H9 (cell line): ENCODE results near the gene ANP32A. TPM values are rescaled to one million over a fixed set of nuclear protein-coding genes. Genes with fewer than 3 reads are reported as not detected.
A peak's percentile ranks its signal among the peaks of the same experiment; 100 is the strongest.

Experiments used
- DNase-seq: peaks from one replicate; pipeline ENCODE4 v3.0.0-alpha.2; 2017
- H2AFZ ChIP-seq: one replicate; pipeline ENCODE4 v1.6.1; 2013; ENCODE audit warnings: mild to moderate bottlenecking, low read length, control low read depth, moderate library complexity
- H2AK5ac ChIP-seq: 2 replicates; pipeline ENCODE4 v1.6.1; 2013; ENCODE audit warnings: low read length, control low read depth, mixed read lengths; ENCODE audit not compliant: insufficient read length
- H2BK120ac ChIP-seq: one replicate; pipeline ENCODE4 v1.6.1; 2013; ENCODE audit warnings: low read depth, mild to moderate bottlenecking, low read length, control low read depth, inconsistent platforms; ENCODE audit not compliant: poor library complexity, severe bottlenecking
- H2BK12ac ChIP-seq: 2 replicates; pipeline ENCODE4 v1.6.1; 2013; ENCODE audit warnings: low read length, control low read depth, mixed read lengths, low read depth; ENCODE audit not compliant: insufficient read length
- H2BK15ac ChIP-seq: 2 replicates; pipeline ENCODE4 v1.6.1; 2013; ENCODE audit warnings: low read depth, low read length, control low read depth
- H2BK20ac ChIP-seq: one replicate; pipeline ENCODE4 v1.6.1; 2013; ENCODE audit warnings: low read depth, mild to moderate bottlenecking, low read length, control low read depth, inconsistent platforms; ENCODE audit not compliant: poor library complexity, severe bottlenecking
- H2BK5ac ChIP-seq: 2 replicates; pipeline ENCODE4 v1.6.1; 2013; ENCODE audit warnings: low read length, control low read depth, mixed read lengths; ENCODE audit not compliant: insufficient read length
- H3K14ac ChIP-seq: 2 replicates; pipeline ENCODE4 v1.6.1; 2013; ENCODE audit warnings: low read length, control low read depth; ENCODE audit not compliant: insufficient read depth
- H3K18ac ChIP-seq: 2 replicates; pipeline ENCODE4 v1.6.1; 2013; ENCODE audit warnings: low read depth, mild to moderate bottlenecking, mixed read lengths, low read length, control low read depth; ENCODE audit not compliant: insufficient read length
- H3K23ac ChIP-seq: 2 replicates; pipeline ENCODE4 v1.6.1; 2013; ENCODE audit warnings: low read length, control low read depth, mixed read lengths, low read depth; ENCODE audit not compliant: insufficient read length
- H3K23me2 ChIP-seq: 2 replicates; pipeline ENCODE4 v1.6.1; 2013; ENCODE audit warnings: low read depth, mild to moderate bottlenecking, mixed read lengths, low read length, control low read depth; ENCODE audit not compliant: insufficient read length, poor library complexity, severe bottlenecking
- H3K27ac ChIP-seq: 2 replicates; pipeline ENCODE4 v1.5.1; 2013; ENCODE audit warnings: low read length, control low read depth, mixed read lengths, low read depth; ENCODE audit not compliant: insufficient read length
- H3K27me3 ChIP-seq: 2 replicates; pipeline ENCODE4 v1.6.1; 2013; ENCODE audit warnings: low read length, control low read depth, inconsistent platforms; ENCODE audit not compliant: insufficient read depth
- H3K4ac ChIP-seq: 2 replicates; pipeline ENCODE4 v1.6.1; 2013; ENCODE audit warnings: low read depth, mild to moderate bottlenecking, control low read depth, inconsistent platforms, low read length, moderate library complexity
- H3K4me1 ChIP-seq: 2 replicates; pipeline ENCODE4 v1.6.1; 2013; ENCODE audit warnings: low read length, control low read depth, inconsistent platforms; ENCODE audit not compliant: insufficient read depth
- H3K4me2 ChIP-seq: 2 replicates; pipeline ENCODE4 v1.6.1; 2013; ENCODE audit warnings: low read length, control low read depth, mixed read lengths; ENCODE audit not compliant: insufficient read length, insufficient read depth
- H3K56ac ChIP-seq: 2 replicates; pipeline ENCODE4 v1.6.1; 2013; ENCODE audit warnings: low read depth, mild to moderate bottlenecking, mixed read lengths, low read length, control low read depth; ENCODE audit not compliant: insufficient read length
- H3K79me1 ChIP-seq: 2 replicates; pipeline ENCODE4 v1.6.1; 2013; ENCODE audit warnings: low read depth, mild to moderate bottlenecking, moderate library complexity, low read length, control low read depth, inconsistent platforms; ENCODE audit not compliant: insufficient read depth, poor library complexity, severe bottlenecking
- H3K79me2 ChIP-seq: 2 replicates; pipeline ENCODE4 v1.6.1; 2013; ENCODE audit warnings: low read length, control low read depth, inconsistent platforms; ENCODE audit not compliant: insufficient read depth
- H3K9ac ChIP-seq: 2 replicates; pipeline ENCODE4 v1.6.1; 2013; ENCODE audit warnings: low read length, control low read depth, mixed read lengths; ENCODE audit not compliant: insufficient read length; ENCODE audit errors: extremely low read depth
- H3K9me3 ChIP-seq: one replicate; pipeline ENCODE4 v1.6.1; 2013; ENCODE audit warnings: low read depth, low read length, inconsistent platforms; ENCODE audit not compliant: control insufficient read depth
- H3T11ph ChIP-seq: one replicate; pipeline ENCODE4 v1.6.1; 2013; ENCODE audit warnings: mild to moderate bottlenecking, low read length, control low read depth, inconsistent platforms
- H4K20me1 ChIP-seq: one replicate; pipeline ENCODE4 v1.6.1; 2013; ENCODE audit not compliant: control insufficient read depth, insufficient read length, insufficient read depth
- H4K5ac ChIP-seq: 2 replicates; pipeline ENCODE4 v1.6.1; 2013; ENCODE audit warnings: low read depth, mild to moderate bottlenecking, mixed read lengths, low read length, control low read depth; ENCODE audit not compliant: insufficient read length
- H4K8ac ChIP-seq: replicated peaks from 2 replicates; pipeline ENCODE4 v1.6.1; 2013; ENCODE audit warnings: low read length, control low read depth, mixed read lengths, low read depth; ENCODE audit not compliant: insufficient read length
- H4K91ac ChIP-seq: 2 replicates; pipeline ENCODE4 v1.6.1; 2013; ENCODE audit warnings: low read depth, mild to moderate bottlenecking, moderate library complexity, mixed read lengths, low read length, control low read depth; ENCODE audit not compliant: insufficient read length
- H3K27ac Mint-ChIP-seq, 3 experiments: 2 replicates in 2 of 3; 3 replicates in 1 of 3; pipeline ENCODE4 v1.8.0; 2020 to 2021; ENCODE audit warnings: mixed read lengths in 3 of 3, mild to moderate bottlenecking in 1 of 3, moderate library complexity in 1 of 3
- H3K27me3 Mint-ChIP-seq: 2 replicates; pipeline ENCODE4 v1.8.0; 2021; ENCODE audit warnings: low read depth, mild to moderate bottlenecking, moderate library complexity, mixed read lengths
- H3K36me3 Mint-ChIP-seq, 3 experiments: 2 replicates in 2 of 3; 3 replicates in 1 of 3; pipeline ENCODE4 v1.8.0; 2020 to 2021; ENCODE audit warnings: low read depth in 3 of 3, mixed read lengths in 3 of 3; ENCODE audit not compliant: insufficient read depth in 1 of 3
- H3K4me1 Mint-ChIP-seq, 2 experiments: 2 replicates each; pipeline ENCODE4 v1.8.0; 2020; ENCODE audit warnings: mixed read lengths in 2 of 2
- H3K4me3 Mint-ChIP-seq, 2 experiments: 2 replicates in 1 of 2; 3 replicates in 1 of 2; pipeline ENCODE4 v1.8.0; 2020 to 2021; ENCODE audit warnings: mild to moderate bottlenecking in 2 of 2, mixed read lengths in 2 of 2, moderate library complexity in 1 of 2
- H3K9me3 Mint-ChIP-seq, 2 experiments: 2 replicates in 1 of 2; 3 replicates in 1 of 2; pipeline ENCODE4 v1.8.0; 2020; ENCODE audit warnings: mild to moderate bottlenecking in 2 of 2, mixed read lengths in 2 of 2, moderate library complexity in 1 of 2
- CTCF ChIP-seq: fragments of 200-600 bp; sonication (generic); conservative IDR thresholded peaks from 3 replicates; pipeline ENCODE4 v1.8.0; 2021; ENCODE audit warnings: antibody characterized with exemption, mild to moderate bottlenecking
- WGBS: extraction: QIAGEN DNeasy Blood & Tissue Kit; methylation state at CpG from one replicate; pipeline ENCODE4 v1.1.7; 2013; ENCODE audit warnings: missing lambda C conversion rate, low lambda C conversion rate, mixed read lengths; ENCODE audit not compliant: insufficient read length; ENCODE audit errors: extremely low coverage; 5-methylcytosine and 5-hydroxymethylcytosine counted together
- total RNA-seq: library from RNA; stranded (reverse); gene quantifications from 2 replicates; pipeline ENCODE4 v1.2.1, GENCODE V29; 2021

The ANP32A gene
- total RNA-seq, 1 experiment from 2014 or later = 318 TPM

GRCh38 chr15:68843425-68844311 lies 23.0 kb upstream of the ANP32A start:
- peak overlapping the region; percentile 68 to 78 for H3K4me3 Mint-ChIP-seq
- no peak overlapping the region for H3K9ac ChIP-seq
- H3K23ac ChIP-seq = no peak overlapping the region
- peak; percentile 69 for DNase-seq
- H3K27me3 ChIP-seq = no peaks in the 10 kb centered on the region; the same call in 1 of the 2 replicates
- H3K14ac ChIP-seq = no peak overlapping the region
- H4K20me1 ChIP-seq = no peaks in the 10 kb centered on the region
- no peak overlapping the region for H4K91ac ChIP-seq
- H2BK120ac ChIP-seq = no peak overlapping the region
- no peak overlapping the region for H3K18ac ChIP-seq
- peaks cover 52% of the 10 kb centered on the region for H3K27me3 Mint-ChIP-seq
- H3T11ph ChIP-seq = no peak overlapping the region
- no peak overlapping the region for H4K8ac ChIP-seq
- TF ChIP-seq CTCF = no peak
- H3K9me3 Mint-ChIP-seq = no peaks in the 10 kb centered on the region
- no peak overlapping the region; a peak in 1 of 7 replicates for H3K27ac Mint-ChIP-seq
- no peaks in the 10 kb centered on the region for H3K4me1 ChIP-seq
- no peak overlapping the region for H3K4ac ChIP-seq
- H3K27ac ChIP-seq = no peak overlapping the region
- no peak overlapping the region for H3K56ac ChIP-seq
- no peaks in the 10 kb centered on the region for H3K79me1 ChIP-seq
- H2BK15ac ChIP-seq = no peak overlapping the region
- H3K23me2 ChIP-seq = peaks cover 5% of the 10 kb centered on the region
- H3K9me3 ChIP-seq = no peaks in the 10 kb centered on the region
- peak overlapping the region; percentile 85 for H3K4me2 ChIP-seq
- no peak overlapping the region for H2BK5ac ChIP-seq
- no peak overlapping the region for H2AK5ac ChIP-seq
- H3K36me3 Mint-ChIP-seq = no peaks in the 10 kb centered on the region
- WGBS = no CpG with 5 or more reads among the region's 32 CpGs
- H2AFZ ChIP-seq = peak overlapping the region; percentile 52
- H2BK20ac ChIP-seq = no peak overlapping the region
- H3K4me1 Mint-ChIP-seq = peaks cover 2 to 6% of the 10 kb centered on the region in 2 experiments; a peak in 3 of 4 replicates
- H3K79me2 ChIP-seq = no peaks in the 10 kb centered on the region
- H4K5ac ChIP-seq = no peak overlapping the region
- H2BK12ac ChIP-seq = no peak overlapping the region
